ENCODE data around the gene TAS1R1.
"Not testable (repeated sequence)": the region's sequence is repeated elsewhere in the genome, so short reads cannot be mapped to it uniquely, and the experiment has no call there.

Gene TAS1R1

DNA sequence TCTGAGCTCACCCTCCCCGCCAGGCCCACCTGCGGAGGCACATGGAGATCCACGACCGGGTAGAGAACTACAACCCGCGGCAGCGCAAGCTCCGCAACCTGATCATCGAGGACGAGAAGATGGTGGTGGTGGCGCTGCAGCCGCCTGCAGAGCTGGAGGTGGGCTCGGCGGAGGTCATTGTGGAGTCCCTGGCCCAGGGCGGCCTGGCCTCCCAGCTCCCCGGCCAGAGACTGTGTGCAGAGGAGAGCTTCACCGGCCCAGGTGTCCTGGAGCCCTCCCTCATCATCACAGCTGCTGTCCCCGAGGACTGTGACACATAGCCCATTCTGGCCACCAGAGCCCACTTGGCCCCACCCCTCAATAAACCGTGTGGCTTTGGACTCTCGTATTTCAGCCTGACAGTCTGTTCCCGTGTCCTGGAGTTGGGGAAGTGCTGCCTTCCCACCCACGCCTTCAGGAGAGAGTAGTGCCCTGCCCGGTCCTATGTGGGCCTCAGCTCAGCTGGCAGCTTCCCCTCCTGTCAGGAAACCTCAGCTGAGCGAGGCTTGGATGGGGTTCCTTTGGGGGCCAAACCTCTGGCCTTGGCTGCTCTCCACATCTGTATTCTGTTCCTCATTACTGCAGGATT lies 33.9 kb downstream of the TAS1R1 start:
- DNase-seq (ENCODE audit: low spot score), result no peak

GRCh38 chr1:6590046-6590445 lies 34.9 kb downstream of the TAS1R1 start:
- DNase-seq (ENCODE audit: low spot score), result no peak

- no peak for DNase-seq (ENCODE audit: low spot score)
Observed at GRCh38 chr1:6591222-6591621, 36.1 kb downstream of the TAS1R1 start.

DNA sequence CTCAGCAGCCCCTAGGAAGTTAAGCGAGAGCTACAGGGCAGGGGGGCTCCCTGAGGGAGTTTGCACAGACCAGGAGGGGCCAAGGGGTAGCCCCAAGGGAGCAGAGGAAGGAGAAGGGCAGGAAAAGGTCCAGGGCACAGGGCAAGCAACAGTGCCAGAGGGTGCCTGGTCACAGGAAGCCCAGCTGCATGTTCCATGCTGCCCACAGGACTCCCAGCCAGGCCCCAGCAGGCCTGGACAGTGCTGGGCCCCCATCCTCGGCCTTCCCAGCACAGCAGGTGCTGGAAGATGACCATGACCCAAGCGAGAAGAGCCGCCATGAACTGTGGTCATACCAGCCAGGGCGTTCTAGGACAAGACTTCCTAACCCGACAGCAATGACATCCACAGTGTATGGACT lies 36.5 kb downstream of the TAS1R1 start:
- DNase-seq (ENCODE audit: low spot score), result no peak

DNA sequence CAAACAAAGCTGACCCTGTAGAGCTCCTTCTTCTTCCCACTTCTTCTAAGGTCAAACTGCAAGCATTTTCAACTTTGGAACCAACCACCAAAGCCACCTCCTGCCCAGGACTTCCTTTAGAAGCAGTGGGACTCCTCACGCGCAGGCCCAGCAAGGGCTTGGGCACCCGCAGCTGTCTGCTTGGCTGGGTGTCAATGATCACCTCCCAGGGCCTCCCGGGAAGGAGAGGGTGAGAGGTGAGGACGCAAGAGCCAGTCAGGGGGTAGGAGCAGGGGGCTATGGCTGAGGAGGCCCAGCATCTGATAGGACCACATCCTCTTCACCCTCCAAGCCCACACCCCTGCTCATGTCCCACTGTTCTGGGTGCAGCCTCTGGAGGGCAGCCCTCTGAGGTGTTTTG lies 37.3 kb downstream of the TAS1R1 start:
- DNase-seq (ENCODE audit: low spot score), result no peak

- DNase-seq (ENCODE audit: low spot score), result no peak
Observed at GRCh38 chr1:6592865-6593593, 37.9 kb downstream of the TAS1R1 start.

DNA sequence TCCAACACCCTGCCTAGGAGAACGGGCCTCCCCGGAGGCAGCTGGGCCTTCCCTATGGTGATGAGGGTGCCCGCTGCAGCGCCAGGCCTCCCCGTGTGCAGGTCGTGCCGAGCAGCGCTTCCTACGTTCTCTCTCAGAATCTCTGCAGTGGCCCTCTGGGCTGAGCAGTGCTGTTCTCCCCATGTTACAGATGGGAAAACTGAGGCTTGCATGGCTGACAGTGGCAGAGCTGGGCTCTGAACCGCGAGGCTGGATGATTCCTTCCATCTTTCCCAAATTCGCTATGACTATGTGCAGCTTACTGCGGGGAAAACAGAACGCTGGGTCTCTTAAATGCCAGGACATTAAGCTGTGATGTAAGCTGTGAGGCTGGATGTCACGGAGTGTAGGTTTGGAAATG lies 38.7 kb downstream of the TAS1R1 start:
- DNase-seq (ENCODE audit: low spot score), result no peak

DNA sequence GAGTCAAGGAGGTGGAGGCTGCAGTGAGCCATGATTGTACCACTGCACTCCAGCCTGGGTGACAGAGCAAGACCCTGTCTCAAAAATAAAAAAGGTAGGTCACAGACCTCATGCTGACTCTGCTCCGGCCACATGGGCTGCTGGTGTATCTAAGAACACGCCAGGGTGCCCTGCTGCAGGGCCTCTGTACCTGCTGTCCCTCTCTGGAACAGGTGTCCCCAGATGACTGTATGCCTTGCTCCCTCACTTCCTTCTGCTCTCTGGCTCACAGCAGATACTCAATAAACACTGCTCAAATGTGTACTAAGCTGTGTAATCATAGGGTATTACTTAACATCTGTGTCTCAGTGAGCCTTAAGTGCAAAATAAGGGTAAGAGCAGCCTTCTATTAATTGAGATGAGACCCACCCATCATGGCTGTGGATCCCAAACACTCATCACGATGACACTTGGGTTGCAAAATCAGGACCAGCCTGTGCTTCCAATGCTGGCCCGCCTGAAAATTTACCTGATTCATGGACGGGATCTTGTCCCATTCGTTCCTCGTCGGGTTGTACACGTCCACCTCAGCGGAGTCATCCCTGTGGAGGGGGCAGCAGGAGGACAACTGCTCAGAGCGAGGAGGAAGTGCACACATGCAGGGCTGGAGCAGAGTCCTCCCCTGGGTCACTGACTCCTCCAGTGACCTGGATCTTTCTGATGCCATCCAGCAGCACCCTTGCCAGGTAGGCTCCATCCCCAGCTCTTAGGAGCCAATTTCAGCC lies 40.1 kb downstream of the TAS1R1 start:
- DNase-seq (ENCODE audit: low spot score), result no peak

- no peak for DNase-seq (ENCODE audit: low spot score)
Observed at GRCh38 chr1:6596351-6596750, 41.2 kb downstream of the TAS1R1 start.

GRCh38 chr1:6596886-6597776 lies 42.0 kb downstream of the TAS1R1 start:
- DNase-seq (ENCODE audit: low spot score), result no peak

- DNase-seq (ENCODE audit: low spot score), result no peak
Observed at GRCh38 chr1:6597777-6598131, 42.6 kb downstream of the TAS1R1 start.

DNA sequence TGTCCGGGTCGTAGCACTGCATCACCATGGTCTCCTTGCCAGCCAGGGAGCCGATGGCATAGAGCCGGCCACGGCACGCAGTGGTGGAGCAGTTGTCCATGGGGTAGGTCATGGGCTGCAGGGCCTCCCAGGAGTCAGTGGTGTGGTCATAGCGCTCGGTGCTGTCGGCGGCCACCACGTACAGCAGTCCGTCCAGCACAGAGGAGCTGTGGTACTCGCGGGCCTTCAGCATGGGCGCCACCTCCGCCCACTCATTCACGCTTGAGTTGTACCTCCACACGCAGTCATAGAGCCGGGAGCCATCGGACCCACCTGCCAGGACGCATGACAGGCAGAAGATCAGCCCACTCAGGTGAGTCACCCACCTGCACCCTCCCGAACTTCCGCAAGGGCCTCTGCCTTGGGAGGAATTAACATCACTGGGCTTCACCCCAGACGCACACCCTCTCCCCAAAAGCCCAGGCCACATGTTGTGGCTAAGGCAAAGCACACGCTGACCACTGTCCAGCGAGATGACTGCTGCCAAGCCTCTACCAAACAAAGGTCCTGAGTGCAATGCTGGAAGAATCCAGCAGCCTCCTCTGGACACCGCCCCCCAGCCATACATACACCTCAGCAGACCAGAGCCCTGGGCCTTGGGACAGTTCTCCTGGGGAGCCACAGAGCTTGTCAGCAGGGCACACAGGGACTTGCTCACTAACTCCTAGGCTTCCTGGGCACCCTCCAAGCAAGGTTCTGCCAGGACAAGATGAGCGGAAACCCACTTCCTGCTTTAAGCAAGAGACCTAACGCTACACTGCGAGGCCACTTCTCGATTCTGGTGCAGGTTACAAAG lies 44.3 kb downstream of the TAS1R1 start:
- DNase-seq (ENCODE audit: low spot score), result no peak

DNA sequence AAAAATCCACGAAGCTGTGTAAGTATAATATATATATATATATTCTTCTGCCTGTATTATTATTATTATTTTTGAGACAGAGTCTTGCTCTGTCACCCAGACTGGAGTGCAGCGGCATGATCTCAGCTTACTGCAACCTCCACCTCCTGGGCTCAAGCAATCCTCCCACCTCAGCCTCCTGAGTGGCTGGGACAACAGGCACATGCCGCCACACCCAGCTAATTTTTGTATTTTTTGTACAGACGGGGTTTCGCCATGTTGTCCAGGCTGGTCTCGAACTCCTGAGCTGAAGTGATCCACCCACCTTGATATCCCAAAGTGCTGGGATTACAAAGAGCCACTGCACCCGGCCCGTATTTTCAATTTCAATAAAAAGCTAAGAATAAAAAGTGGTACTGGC lies 44.9 kb downstream of the TAS1R1 start:
- not testable (repeated sequence) for DNase-seq (ENCODE audit: low spot score)

- DNase-seq (ENCODE audit: low spot score), result no peak
Observed at GRCh38 chr1:6600410-6601048, 45.4 kb downstream of the TAS1R1 start.

GRCh38 chr1:6601049-6601922 lies 46.2 kb downstream of the TAS1R1 start:
- DNase-seq (ENCODE audit: low spot score), result peak; percentile 86

DNA sequence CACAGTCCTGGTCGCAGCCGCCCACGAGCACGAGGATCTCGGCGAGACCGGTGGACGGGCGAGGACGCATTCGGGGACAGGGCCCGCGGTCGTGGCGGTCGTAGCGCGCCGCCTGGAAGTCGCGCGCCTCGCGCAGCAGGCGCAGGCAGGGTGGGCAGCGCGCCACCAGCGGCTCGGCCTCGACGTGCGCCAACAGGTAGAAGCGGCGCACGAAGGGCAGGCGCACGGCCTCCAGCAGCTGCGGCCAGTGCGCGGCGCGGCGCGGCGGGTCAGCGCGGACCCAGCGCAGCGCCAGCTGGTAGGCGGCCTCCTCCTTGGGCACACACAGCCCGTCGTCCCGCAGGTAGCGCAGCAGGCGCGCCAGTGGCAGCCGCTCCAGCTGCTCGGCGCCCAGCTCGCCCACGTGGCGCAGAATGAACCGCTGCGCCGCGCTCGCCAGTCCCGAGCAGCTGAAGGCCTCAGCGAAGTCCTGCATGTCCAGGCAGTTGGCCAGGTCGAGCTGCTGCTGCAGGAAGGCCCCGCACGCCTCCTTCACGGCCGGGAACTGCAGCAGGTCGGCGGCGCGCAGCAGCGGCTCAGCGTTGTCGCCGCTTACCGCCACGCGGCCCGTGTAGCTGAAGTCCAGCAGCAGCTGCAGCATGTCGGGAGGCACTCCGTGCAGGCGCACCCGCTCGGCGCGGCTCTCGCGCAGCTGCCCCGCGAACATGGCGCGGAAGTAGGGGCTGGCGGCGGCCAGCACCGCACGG lies 47.0 kb downstream of the TAS1R1 start:
- DNase-seq (ENCODE audit: low spot score), result no peak

DNA sequence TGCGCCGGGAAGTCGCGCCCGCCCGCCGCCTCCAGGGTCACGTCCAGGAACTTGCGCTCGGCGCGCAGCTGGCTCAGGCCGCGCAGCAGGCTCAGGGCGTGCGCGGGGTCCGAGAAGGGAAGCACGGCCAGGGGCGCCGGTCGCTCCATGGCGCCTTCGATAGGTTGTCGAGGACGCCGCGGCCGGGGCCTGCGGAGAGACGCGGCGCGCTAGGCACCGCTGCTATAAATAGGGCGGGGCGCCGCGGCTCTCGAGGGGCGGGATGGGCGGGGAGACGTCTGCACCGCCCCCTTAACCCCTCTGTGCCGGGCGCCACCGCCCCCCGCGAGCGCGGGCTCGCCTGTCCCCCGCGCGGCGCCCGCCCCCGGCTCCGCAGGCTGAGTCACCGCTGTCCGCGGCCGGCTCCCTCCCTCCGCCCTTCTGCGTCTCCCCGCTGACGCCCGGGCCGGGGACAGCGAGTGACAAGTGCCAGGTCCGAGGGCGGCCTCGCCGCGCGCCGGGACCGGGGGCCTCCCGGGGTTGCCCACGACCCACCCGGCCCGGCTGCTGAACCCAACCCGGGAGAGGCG lies 47.6 kb downstream of the TAS1R1 start, which contains the start of gene KLHL21:
Gene KLHL21, minus strand, starts transcription at position 201 of the 569 bp plus-strand sequence. Its CDS starts 52 bp downstream, at position 149.
- peak; percentile 95 for DNase-seq (ENCODE audit: low spot score)

DNA sequence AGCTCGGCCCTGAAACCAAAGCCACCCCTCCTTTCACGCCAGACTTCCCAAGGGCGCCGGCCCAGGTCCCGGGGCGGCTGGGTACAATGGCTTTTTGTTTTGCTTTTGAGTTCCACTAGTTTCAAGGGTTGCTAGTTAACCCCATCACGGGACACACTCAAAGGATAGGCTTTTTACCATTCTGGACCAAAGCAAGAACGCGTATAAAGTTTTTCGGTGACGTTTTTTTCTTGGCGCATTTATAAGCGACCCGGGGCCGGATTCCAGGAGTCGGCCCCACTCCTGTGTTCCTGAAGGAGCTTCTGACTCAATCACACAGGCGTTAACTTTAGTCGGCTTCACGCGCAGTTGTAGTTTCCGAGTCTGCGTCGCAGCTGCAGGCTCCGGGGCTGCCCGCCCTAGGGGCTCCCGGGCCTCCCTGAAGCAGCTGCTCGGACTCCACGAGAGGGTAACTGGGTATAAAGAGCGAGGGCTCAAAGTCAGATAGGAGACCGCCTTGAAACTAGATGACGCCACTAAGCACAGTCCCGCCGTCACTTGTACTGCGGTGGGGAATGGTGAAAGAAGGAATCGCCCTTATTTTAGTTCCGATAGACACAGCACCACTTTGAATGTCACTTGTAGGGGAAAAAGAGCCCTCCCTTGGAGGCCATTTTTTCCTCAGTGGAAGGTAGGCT lies 48.3 kb downstream of the TAS1R1 start:
- DNase-seq (ENCODE audit: low spot score), result peak; percentile 62
